Measurements from ENCODE around the gene PPM1E. TPM values are rescaled to one million over a fixed set of nuclear protein-coding genes. Genes with fewer than 3 reads are reported as not detected.

Gene PPM1E
- total RNA-seq, 2 donors from 2014 or later: 0.26 to 0.66 TPM

DNA sequence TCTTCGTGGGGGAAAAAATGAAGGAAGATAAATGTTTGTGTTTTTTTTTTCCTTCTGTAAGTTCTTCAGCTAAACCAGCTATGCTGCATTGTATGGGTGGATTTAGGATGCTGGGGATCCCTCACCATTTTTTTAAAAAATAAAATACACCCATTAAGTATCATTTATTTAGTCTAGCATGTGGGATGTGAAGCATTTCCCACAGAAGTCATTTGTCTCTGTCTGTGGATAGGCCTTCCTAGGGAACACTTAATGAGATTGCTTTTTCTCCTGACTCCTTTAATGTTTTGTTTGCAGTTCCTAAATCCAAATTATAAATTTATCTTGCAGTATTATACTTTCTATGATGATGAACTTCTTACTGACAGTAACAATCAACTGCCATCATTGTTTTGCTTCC, 146.7 kb downstream of the PPM1E start:
- TF ChIP-seq POLR2A (IDR thresholded peaks at IDR 0.05): no peak
- TF ChIP-seq, protein P1, sequence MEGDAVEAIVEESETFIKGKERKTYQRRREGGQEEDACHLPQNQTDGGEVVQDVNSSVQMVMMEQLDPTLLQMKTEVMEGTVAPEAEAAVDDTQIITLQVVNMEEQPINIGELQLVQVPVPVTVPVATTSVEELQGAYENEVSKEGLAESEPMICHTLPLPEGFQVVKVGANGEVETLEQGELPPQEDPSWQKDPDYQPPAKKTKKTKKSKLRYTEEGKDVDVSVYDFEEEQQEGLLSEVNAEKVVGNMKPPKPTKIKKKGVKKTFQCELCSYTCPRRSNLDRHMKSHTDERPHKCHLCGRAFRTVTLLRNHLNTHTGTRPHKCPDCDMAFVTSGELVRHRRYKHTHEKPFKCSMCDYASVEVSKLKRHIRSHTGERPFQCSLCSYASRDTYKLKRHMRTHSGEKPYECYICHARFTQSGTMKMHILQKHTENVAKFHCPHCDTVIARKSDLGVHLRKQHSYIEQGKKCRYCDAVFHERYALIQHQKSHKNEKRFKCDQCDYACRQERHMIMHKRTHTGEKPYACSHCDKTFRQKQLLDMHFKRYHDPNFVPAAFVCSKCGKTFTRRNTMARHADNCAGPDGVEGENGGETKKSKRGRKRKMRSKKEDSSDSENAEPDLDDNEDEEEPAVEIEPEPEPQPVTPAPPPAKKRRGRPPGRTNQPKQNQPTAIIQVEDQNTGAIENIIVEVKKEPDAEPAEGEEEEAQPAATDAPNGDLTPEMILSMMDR (IDR thresholded peaks at IDR 0.05): no peak
- no peaks in the 10 kb centered on the region for H3K36me3 ChIP-seq (replicated peaks in 1 of 2; ENCODE audit: insufficient read depth in 1 of 2, low read depth in 2 of 2)
- H3K9me3 ChIP-seq: no peaks in the 10 kb centered on the region
- intact Hi-C loops (cut with DNase I): no loop called here
- no peak overlapping the region for H3K4me3 ChIP-seq
- no peaks in the 10 kb centered on the region for H3K4me1 ChIP-seq
- 30 to 58% methylated on average over 1 of the region's 1 CpG for WGBS, 2 donors
- ATAC-seq: no peak
- H3K27me3 ChIP-seq: no peaks in the 10 kb centered on the region
- no peak overlapping the region for H3K27ac ChIP-seq
- no peak for DNase-seq

DNA sequence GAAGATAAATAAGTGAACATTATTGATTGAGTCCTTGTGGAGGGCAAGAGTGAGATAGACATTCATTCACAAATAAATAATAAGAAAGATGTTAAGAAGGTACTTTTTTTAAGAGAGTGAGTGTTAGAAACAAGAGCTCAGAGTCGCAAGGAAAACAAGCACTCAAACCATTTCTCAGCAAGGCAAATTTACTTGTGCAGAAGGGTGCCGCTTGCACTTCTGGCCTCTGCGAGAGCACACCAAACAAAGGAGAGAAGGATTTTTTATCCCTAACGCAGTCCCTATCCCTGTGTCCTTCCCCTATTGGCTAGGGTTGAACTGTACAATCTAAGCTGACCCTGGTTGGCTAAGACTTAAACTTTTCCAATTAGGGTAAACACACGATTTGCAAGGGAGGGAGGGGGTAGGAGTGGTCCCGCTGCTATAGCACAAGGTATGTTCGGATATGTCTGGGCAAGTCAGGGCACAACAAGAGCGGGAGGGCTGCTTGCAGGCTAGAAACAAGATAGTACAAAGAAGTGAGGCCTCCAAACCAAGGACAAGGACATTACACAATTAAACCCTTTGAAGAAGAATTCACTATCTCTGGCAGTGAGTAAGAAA, 156.2 kb downstream of the PPM1E start:
- Histone ChIP-seq H3K36me3 (replicated peaks in 1 of 2; ENCODE audit: insufficient read depth in 1 of 2, low read depth in 2 of 2) (no peaks in the 10 kb centered on the region), H3K4me3 (no peak overlapping the region), H3K27ac (no peak overlapping the region), H3K4me1 (no peaks in the 10 kb centered on the region), H3K27me3 (no peaks in the 10 kb centered on the region), H3K9me3 (peaks cover 0 to 8% (median 0%) of the 10 kb centered on the region in 3 donors)
- WGBS, 2 donors: 85% methylated on average over 8 of the region's 8 CpGs
- no peak for TF ChIP-seq POLR2A (IDR thresholded peaks at IDR 0.05)
- TF ChIP-seq, protein P1 (IDR thresholded peaks at IDR 0.05): no peak
- DNase-seq: no peak
- no peak for ATAC-seq
- intact Hi-C loops (cut with DNase I): no loop called here

DNA sequence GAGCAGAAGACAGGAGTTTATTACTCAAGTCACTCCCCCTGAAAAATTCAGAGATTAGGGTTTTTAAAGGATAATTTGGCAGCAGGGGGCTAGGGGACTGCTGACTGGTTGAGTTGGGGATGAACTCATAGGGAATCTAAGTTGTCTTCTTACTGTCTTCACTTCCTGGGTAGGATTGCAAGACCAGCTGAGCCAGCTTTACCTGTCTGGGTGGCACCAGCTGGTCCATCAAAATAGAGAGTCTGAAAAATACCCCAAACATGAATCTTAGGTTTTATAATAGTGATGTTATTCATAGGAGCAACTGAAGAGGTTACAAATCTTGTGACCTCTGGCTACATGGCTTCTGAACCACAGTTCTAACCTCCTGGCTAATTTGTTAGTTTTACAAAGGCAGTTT, 157.9 kb downstream of the PPM1E start:
- Histone ChIP-seq H3K9me3 (peaks cover 0 to 8% (median 0%) of the 10 kb centered on the region in 3 donors), H3K36me3 (replicated peaks in 1 of 2; ENCODE audit: insufficient read depth in 1 of 2, low read depth in 2 of 2) (no peaks in the 10 kb centered on the region), H3K4me1 (no peaks in the 10 kb centered on the region), H3K27ac (no peak overlapping the region), H3K4me3 (no peak overlapping the region), H3K27me3 (no peaks in the 10 kb centered on the region)
- ATAC-seq (no peak), DNase-seq (no peak)
- intact Hi-C loops (cut with DNase I): no loop called here
- TF ChIP-seq, protein P1 (IDR thresholded peaks at IDR 0.05): no peak
- no peak for TF ChIP-seq POLR2A (IDR thresholded peaks at IDR 0.05)

DNA sequence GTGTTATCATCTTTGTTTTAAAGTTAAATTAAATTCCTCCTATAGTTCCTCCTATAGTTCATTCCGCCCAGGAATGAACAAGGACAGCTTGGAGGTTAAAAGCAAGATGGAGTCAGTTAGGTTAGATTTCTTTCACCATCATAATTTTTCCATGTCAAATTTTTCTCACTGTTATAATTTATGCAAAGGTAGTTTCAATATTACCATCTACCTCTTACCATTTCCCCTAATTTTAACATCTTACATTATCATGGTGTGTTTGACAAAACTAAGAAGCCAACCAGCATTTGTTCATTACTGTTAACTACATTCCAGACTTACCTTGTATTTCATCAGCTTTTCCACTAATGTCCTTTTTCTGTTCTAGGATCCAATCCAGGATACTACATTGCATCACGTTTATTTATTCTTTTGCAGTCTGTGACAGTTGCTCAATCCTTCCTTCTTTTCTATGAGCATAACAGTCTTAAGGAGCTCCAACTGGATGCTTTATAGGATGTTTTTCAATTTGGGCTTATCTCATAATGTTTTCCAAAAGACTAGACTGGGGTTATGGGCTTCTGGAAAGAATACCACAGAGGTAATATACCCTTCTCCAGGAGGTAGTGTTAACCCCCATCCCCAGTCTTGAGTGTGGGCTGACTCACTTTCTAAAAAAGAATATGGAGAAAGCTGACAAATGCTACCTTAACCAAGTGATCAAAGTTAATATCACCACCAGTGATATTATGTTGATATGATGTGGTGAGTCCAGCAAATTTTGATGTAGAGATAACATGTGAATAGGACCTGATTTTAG, 158.5 kb downstream of the PPM1E start:
- ATAC-seq (no peak), DNase-seq (no peak)
- TF ChIP-seq POLR2A (IDR thresholded peaks at IDR 0.05): no peak
- TF ChIP-seq, protein P1 (IDR thresholded peaks at IDR 0.05): no peak
- Histone ChIP-seq H3K9me3 (peaks cover 0 to 8% (median 0%) of the 10 kb centered on the region in 3 donors), H3K36me3 (replicated peaks in 1 of 2; ENCODE audit: insufficient read depth in 1 of 2, low read depth in 2 of 2) (no peaks in the 10 kb centered on the region), H3K27me3 (no peaks in the 10 kb centered on the region), H3K27ac (no peak overlapping the region), H3K4me3 (no peak overlapping the region), H3K4me1 (no peaks in the 10 kb centered on the region)
- WGBS, 2 donors: 46 to 47% methylated on average over 2 of the region's 2 CpGs
- intact Hi-C loops (cut with DNase I): no loop called here

Data from body of pancreas (tissue), 4 donors.